ENCODE data around the gene MSANTD7.
"Not testable (repeated sequence)": the region's sequence is repeated elsewhere in the genome, so short reads cannot be mapped to it uniquely, and the experiment has no call there.

Gene MSANTD7

DNA sequence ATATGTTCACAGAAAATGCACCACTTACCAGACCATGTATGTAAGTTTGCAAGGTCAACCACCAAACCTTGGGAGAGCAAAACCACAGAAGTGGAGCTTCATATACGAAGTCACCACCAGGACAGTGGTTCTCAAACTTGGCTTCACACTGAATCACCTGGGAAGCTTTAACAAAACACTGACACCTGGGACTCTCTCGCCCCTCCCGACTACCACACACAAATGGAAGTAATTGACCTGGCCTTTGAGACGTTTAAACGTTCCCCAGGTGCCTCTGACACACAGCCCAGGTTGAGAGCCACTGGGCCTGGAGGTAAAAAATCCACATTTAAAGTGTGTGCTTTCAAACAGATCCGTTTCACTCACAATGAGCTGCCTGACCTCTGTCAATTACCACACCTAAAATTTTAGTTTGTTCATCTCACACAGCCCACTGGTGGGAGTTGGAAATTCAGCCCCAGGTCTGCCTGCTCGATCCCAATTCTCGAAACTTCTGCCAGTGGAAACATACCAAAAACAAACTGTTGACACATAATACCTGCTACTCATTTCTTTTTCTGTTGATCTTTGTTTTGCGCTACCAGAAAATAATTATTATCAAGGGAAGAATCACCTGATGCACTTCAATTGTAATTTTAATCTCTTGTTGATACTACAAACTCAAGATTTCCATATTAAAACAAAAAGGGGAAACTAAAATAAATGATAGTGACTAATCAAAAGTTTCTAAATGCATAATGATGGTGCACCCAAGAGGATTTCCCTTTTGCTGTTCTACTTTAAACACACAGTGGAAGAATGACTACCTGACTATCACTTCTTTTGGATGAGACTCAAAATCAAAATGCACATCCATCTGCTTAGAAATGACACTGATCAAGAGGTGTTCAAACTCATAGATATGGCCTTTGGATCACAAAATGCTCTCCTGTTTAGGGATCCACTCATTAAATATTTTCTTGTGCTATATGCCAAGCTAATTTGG is 26.8 kb upstream of the MSANTD7 start:
- TF ChIP-seq, protein P1, sequence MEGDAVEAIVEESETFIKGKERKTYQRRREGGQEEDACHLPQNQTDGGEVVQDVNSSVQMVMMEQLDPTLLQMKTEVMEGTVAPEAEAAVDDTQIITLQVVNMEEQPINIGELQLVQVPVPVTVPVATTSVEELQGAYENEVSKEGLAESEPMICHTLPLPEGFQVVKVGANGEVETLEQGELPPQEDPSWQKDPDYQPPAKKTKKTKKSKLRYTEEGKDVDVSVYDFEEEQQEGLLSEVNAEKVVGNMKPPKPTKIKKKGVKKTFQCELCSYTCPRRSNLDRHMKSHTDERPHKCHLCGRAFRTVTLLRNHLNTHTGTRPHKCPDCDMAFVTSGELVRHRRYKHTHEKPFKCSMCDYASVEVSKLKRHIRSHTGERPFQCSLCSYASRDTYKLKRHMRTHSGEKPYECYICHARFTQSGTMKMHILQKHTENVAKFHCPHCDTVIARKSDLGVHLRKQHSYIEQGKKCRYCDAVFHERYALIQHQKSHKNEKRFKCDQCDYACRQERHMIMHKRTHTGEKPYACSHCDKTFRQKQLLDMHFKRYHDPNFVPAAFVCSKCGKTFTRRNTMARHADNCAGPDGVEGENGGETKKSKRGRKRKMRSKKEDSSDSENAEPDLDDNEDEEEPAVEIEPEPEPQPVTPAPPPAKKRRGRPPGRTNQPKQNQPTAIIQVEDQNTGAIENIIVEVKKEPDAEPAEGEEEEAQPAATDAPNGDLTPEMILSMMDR (IDR thresholded peaks at IDR 0.05; ENCODE audit: insufficient read depth, low read depth, low read length, missing control alignments) = no peak
- peak; percentile 8 for DNase-seq (ENCODE audit: low read depth)
- H3K4me3 ChIP-seq (ENCODE audit: low read length) = no peak overlapping the region

DNA sequence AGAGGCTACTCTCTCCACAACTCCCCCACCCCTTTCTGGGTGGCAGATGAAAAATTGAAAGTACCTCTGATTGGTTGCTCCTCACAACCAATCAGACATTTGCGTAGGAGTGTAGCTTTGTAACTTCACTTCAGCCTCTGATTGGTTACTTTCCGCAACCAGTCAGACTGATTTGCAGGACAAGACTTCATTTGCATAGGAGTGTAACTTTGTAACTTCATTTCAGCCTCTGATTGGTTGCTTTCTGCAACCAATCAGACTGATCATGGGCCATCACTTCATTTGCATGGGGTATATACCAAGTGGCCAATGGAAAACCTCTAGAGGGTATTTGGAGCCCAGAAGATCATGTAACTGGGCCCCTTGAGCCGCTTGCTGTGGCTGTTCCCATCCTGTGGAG is 25.8 kb upstream of the MSANTD7 start:
- TF ChIP-seq, protein P1 (IDR thresholded peaks at IDR 0.05; ENCODE audit: insufficient read depth, low read depth, low read length, missing control alignments) = no peak
- no peak for DNase-seq (ENCODE audit: low read depth)
- H3K4me3 ChIP-seq (ENCODE audit: low read length) = no peak overlapping the region

DNA sequence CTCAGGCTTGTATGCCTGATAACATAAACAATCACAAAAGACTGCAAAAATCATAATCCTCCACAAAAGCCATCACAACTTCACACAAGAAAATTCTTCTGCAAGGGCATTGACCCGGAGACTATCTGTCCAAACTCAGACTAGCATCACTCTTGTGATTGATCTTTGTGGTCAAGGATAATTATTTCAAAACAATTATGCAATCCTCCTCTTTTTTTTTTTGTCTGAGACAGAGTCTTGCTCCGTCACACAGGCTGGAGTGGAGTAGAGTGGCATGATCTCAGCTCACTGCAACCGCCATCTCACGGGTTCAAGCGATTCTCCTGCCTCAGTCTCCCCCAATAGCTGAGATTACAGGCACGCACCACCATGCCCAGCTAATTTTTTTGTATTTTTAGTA is 22.4 kb upstream of the MSANTD7 start:
- TF ChIP-seq, protein P1 (IDR thresholded peaks at IDR 0.05; ENCODE audit: insufficient read depth, low read depth, low read length, missing control alignments) = no peak
- DNase-seq (ENCODE audit: low read depth) = no peak

DNA sequence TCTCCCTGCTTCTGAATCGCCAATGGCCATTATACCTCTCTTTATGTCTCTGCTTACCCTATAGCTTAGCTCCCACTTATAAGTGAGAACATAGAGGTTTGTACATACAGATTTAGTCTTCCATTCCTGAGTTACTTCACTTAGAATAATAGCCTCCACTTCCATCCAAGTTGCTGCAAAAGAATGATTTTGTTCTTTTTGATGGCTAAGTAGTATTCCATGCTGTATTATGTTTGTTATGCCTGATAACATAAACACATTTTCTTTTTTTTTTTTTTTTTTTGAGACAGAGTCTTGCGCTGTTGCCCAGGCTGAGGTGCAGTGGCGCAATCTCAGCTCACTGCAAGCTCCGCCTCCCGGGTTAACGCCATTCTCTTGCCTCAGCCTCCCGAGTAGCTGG is 21.4 kb upstream of the MSANTD7 start:
- DNase-seq (ENCODE audit: low read depth); H3K4me3 ChIP-seq (ENCODE audit: low read length): not testable (repeated sequence)

More for the DNA sequence above, 22.4 kb upstream of the MSANTD7 start:
- no peak overlapping the region for H3K4me3 ChIP-seq (ENCODE audit: low read length)

DNA sequence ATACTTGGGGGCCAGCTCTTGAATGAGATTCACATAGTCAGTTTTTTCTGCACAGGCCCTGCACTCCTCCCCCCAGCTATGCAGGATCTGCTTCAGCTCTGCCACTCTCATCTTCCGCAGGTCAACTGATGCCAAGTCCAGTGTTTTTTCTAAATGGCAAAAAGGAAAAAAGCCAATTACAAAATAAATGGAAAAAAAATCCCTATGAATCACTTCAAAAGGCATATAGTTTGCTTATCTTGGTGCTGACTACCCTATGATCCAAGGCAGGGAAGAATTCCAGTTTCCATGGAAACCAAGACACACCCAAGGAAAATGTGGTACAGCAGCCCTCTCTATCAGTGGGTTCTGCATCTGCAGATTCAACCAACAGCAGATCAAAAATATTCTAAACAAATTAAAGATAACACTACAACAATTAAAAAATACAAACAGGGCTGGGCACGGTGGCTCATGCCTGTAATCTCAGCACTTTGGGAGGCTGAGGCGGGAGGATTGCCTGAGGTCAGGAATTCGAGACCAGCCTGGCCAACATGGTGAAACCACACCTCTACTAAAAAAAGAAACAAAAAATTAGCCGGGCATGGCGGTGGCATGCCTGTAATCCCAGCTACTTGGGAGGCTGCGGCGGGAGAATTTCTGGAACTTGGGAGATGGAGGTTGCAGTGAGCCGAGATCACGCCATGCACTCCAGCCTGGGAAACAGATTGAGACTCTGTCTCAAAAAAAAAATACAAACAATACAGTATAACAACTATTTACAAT is 17.9 kb upstream of the MSANTD7 start:
- no peak overlapping the region for H3K4me3 ChIP-seq (ENCODE audit: low read length)
- TF ChIP-seq, protein P1 (IDR thresholded peaks at IDR 0.05; ENCODE audit: insufficient read depth, low read depth, low read length, missing control alignments) = no peak
- peak; percentile 48 for DNase-seq (ENCODE audit: low read depth)

DNA sequence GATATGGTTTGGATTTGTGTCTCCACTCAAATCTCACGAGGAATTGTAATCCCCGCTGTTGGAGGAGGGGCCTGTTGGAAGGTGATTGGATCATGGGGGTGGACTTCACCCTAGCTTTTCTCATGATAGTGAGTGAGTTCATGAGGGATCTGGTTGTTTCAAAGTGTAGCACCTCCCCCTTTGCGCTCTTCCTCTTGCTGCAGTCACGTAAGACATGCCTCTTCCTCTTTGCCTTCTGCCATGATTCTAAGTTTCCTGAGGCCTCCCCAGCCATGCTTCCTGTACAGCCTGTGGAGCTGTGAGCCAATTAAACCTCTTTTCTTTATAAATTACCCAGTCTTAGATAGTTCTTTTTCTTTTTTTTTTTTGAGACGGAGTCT is 17.3 kb upstream of the MSANTD7 start:
- TF ChIP-seq, protein P1 (IDR thresholded peaks at IDR 0.05; ENCODE audit: insufficient read depth, low read depth, low read length, missing control alignments) = no peak
- no peak overlapping the region for H3K4me3 ChIP-seq (ENCODE audit: low read length)
- DNase-seq (ENCODE audit: low read depth) = no peak

DNA sequence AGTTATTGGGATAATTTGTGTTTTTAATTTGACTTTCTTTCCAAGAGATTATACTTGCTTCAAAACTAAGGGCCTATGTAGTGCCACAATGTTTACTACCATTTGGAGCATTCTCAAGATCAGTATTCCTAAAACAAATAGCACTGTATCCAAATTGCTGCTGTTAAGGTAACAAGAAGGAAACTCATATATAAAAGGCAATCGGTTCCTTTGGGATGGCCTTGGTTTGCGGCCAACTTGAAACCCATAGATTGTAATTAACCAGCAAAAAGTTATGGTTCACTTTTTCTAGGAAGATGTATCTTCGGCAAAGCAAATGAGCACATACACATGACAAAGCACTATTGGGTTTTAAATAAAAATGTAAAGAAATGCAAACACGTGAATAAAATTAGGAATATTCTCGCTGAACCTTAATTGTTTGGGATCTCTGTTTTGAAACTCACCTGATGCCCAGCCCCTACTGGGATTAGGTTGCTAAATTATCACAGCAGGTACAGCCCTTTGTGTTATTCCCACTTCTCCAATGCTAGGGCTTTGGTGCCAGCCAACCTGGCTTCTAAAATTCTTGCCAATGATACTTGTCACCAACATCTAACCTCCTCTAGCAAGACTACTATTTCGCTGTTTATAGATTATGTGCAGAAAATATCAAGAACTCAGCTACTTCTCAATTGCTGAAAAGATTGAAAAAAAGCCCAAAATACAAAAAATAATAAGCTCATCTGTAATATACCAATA is 16.3 kb upstream of the MSANTD7 start:
- H3K4me3 ChIP-seq (ENCODE audit: low read length) = no peak overlapping the region
- TF ChIP-seq, protein P1 (IDR thresholded peaks at IDR 0.05; ENCODE audit: insufficient read depth, low read depth, low read length, missing control alignments) = no peak
- no peak for DNase-seq (ENCODE audit: low read depth)
